ENCODE data around the gene FSIP2.

Gene FSIP2

DNA sequence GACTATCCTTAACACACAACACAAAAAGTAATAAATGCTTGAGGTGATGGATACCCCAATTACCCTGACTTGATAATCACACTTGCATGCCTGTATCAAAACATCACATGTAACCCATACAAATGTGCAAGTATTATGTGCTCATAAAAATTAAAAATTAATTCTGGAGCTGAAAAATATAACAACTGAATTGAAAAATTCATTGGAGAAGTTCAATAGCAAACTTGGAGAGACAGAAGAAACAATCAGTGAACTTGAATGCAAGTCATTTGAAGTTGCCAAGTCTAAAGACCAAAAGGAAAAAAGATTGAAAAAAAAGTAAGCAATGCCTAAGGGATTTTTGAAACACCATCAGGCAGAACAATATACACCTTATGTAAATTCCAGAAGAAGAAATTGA, 79.4 kb downstream of the FSIP2 start:
- ATAC-seq (ENCODE audit: low read depth) = no peak
- TF ChIP-seq, protein P1, sequence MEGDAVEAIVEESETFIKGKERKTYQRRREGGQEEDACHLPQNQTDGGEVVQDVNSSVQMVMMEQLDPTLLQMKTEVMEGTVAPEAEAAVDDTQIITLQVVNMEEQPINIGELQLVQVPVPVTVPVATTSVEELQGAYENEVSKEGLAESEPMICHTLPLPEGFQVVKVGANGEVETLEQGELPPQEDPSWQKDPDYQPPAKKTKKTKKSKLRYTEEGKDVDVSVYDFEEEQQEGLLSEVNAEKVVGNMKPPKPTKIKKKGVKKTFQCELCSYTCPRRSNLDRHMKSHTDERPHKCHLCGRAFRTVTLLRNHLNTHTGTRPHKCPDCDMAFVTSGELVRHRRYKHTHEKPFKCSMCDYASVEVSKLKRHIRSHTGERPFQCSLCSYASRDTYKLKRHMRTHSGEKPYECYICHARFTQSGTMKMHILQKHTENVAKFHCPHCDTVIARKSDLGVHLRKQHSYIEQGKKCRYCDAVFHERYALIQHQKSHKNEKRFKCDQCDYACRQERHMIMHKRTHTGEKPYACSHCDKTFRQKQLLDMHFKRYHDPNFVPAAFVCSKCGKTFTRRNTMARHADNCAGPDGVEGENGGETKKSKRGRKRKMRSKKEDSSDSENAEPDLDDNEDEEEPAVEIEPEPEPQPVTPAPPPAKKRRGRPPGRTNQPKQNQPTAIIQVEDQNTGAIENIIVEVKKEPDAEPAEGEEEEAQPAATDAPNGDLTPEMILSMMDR (IDR thresholded peaks at IDR 0.05; ENCODE audit: poor library complexity, severe bottlenecking) = no peak

GRCh38 chr2:185821467-185821866, 82.9 kb downstream of the FSIP2 start:
- ATAC-seq (ENCODE audit: low read depth) (no peak), DNase-seq (ENCODE audit: low spot score) (no peak)
- TF ChIP-seq, protein P1 (IDR thresholded peaks at IDR 0.05; ENCODE audit: poor library complexity, severe bottlenecking) = no peak
- Histone ChIP-seq H3K27me3 (ENCODE audit: insufficient read depth, poor library complexity, severe bottlenecking) (no peaks in the 10 kb centered on the region), H3K27ac (ENCODE audit: poor library complexity, severe bottlenecking) (no peak overlapping the region), H3K4me3 (ENCODE audit: severe bottlenecking) (no peak overlapping the region), H3K4me1 (ENCODE audit: insufficient read depth, poor library complexity, severe bottlenecking) (no peaks in the 10 kb centered on the region), H3K36me3 (ENCODE audit: low read depth) (no peaks in the 10 kb centered on the region), H3K9me3 (ENCODE audit: severe bottlenecking) (peaks cover 3% of the 10 kb centered on the region)

More for the DNA sequence above, 79.4 kb downstream of the FSIP2 start:
- Histone ChIP-seq H3K36me3 (ENCODE audit: low read depth) (no peaks in the 10 kb centered on the region), H3K27me3 (ENCODE audit: insufficient read depth, poor library complexity, severe bottlenecking) (no peaks in the 10 kb centered on the region), H3K4me1 (ENCODE audit: insufficient read depth, poor library complexity, severe bottlenecking) (no peaks in the 10 kb centered on the region), H3K9me3 (ENCODE audit: severe bottlenecking) (peaks cover 3% of the 10 kb centered on the region), H3K4me3 (ENCODE audit: severe bottlenecking) (no peak overlapping the region), H3K27ac (ENCODE audit: poor library complexity, severe bottlenecking) (no peak overlapping the region)
- no peak for DNase-seq (ENCODE audit: low spot score)

DNA sequence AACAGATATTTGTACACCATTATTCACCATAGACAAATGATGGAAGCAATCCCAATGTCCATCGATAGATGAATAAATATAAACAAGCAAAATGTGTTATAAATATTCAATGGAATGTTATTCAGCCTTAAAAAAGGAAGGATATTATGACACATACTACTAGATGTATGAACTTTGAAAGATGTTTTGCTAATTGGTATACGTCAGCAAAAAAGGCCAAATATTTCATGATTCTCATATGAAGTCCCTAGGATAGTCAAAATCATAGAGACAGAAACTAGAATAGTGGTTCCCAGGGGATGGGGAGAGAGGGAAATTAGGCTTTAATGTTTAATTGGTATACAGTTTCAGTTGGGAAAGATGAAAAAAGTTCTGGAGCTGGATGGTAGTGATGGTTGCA, 85.2 kb downstream of the FSIP2 start:
- no peak overlapping the region for H3K4me3 ChIP-seq (ENCODE audit: severe bottlenecking)
- H3K27ac ChIP-seq (ENCODE audit: poor library complexity, severe bottlenecking) = no peak overlapping the region

GRCh38 chr2:185825557-185825956, 87.0 kb downstream of the FSIP2 start:
- H3K27ac ChIP-seq (ENCODE audit: poor library complexity, severe bottlenecking) = no peak overlapping the region
- no peak overlapping the region for H3K4me3 ChIP-seq (ENCODE audit: severe bottlenecking)
- DNase-seq (ENCODE audit: low spot score) = no peak
- H3K36me3 ChIP-seq (ENCODE audit: low read depth) = no peaks in the 10 kb centered on the region
- no peaks in the 10 kb centered on the region for H3K4me1 ChIP-seq (ENCODE audit: insufficient read depth, poor library complexity, severe bottlenecking)
- no peaks in the 10 kb centered on the region for H3K9me3 ChIP-seq (ENCODE audit: severe bottlenecking)
- no peak for ATAC-seq (ENCODE audit: low read depth)
- H3K27me3 ChIP-seq (ENCODE audit: insufficient read depth, poor library complexity, severe bottlenecking) = no peaks in the 10 kb centered on the region
- TF ChIP-seq, protein P1 (IDR thresholded peaks at IDR 0.05; ENCODE audit: poor library complexity, severe bottlenecking) = no peak

More for the DNA sequence above, 85.2 kb downstream of the FSIP2 start:
- Histone ChIP-seq H3K9me3 (ENCODE audit: severe bottlenecking) (no peaks in the 10 kb centered on the region), H3K36me3 (ENCODE audit: low read depth) (no peaks in the 10 kb centered on the region), H3K27me3 (ENCODE audit: insufficient read depth, poor library complexity, severe bottlenecking) (no peaks in the 10 kb centered on the region), H3K4me1 (ENCODE audit: insufficient read depth, poor library complexity, severe bottlenecking) (no peaks in the 10 kb centered on the region)
- no peak for DNase-seq (ENCODE audit: low spot score)
- TF ChIP-seq, protein P1 (IDR thresholded peaks at IDR 0.05; ENCODE audit: poor library complexity, severe bottlenecking) = no peak
- ATAC-seq (ENCODE audit: low read depth) = no peak

GRCh38 chr2:185828326-185828725, 89.7 kb downstream of the FSIP2 start:
- H3K27me3 ChIP-seq (ENCODE audit: insufficient read depth, poor library complexity, severe bottlenecking) = no peaks in the 10 kb centered on the region
- no peak for DNase-seq (ENCODE audit: low spot score)
- H3K4me3 ChIP-seq (ENCODE audit: severe bottlenecking) = no peak overlapping the region
- no peaks in the 10 kb centered on the region for H3K4me1 ChIP-seq (ENCODE audit: insufficient read depth, poor library complexity, severe bottlenecking)
- H3K9me3 ChIP-seq (ENCODE audit: severe bottlenecking) = no peaks in the 10 kb centered on the region
- no peak overlapping the region for H3K27ac ChIP-seq (ENCODE audit: poor library complexity, severe bottlenecking)
- H3K36me3 ChIP-seq (ENCODE audit: low read depth) = no peaks in the 10 kb centered on the region
- TF ChIP-seq, protein P1 (IDR thresholded peaks at IDR 0.05; ENCODE audit: poor library complexity, severe bottlenecking) = no peak
- no peak for ATAC-seq (ENCODE audit: low read depth)

Measured in RWPE2 (cell line).